GM12875 (cell line): ENCODE data around the gene ADPRH.

Experiments
- H3K4me3 ChIP-seq: one replicate; pipeline ENCODE4 v1.5.1; 2011; ENCODE audit warnings: low read depth, low read length, control low read depth
- TF ChIP-seq, protein P1 (sequence below): IDR thresholded peaks from 2 replicates; pipeline ENCODE4 v1.5.1; 2011; ENCODE audit warnings: low read depth, mild to moderate bottlenecking, control low read depth, inconsistent platforms, low read length, moderate library complexity, borderline replicate concordance; ENCODE audit not compliant: insufficient read depth

Gene ADPRH

DNA sequence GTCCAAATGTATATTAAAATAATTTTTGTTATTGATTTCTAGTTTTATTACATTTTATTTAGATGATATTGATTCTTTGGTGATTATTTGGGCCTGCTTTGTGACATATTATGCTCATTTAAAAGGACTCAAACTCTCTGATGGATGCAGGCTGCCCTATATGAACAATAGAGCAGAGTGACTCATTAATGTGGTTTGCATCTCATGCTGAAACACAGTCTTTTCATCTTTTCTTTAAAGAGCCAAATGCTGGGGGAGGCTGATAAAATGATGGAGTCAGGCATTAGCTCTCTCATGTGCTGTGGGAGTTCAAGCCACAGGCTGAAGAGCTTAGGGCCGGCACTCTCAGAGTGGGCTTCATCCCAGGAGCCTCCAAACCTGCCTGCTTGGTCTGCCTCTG is 25.6 kb downstream of the ADPRH start:
- TF ChIP-seq, protein P1, sequence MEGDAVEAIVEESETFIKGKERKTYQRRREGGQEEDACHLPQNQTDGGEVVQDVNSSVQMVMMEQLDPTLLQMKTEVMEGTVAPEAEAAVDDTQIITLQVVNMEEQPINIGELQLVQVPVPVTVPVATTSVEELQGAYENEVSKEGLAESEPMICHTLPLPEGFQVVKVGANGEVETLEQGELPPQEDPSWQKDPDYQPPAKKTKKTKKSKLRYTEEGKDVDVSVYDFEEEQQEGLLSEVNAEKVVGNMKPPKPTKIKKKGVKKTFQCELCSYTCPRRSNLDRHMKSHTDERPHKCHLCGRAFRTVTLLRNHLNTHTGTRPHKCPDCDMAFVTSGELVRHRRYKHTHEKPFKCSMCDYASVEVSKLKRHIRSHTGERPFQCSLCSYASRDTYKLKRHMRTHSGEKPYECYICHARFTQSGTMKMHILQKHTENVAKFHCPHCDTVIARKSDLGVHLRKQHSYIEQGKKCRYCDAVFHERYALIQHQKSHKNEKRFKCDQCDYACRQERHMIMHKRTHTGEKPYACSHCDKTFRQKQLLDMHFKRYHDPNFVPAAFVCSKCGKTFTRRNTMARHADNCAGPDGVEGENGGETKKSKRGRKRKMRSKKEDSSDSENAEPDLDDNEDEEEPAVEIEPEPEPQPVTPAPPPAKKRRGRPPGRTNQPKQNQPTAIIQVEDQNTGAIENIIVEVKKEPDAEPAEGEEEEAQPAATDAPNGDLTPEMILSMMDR, result no peak

DNA sequence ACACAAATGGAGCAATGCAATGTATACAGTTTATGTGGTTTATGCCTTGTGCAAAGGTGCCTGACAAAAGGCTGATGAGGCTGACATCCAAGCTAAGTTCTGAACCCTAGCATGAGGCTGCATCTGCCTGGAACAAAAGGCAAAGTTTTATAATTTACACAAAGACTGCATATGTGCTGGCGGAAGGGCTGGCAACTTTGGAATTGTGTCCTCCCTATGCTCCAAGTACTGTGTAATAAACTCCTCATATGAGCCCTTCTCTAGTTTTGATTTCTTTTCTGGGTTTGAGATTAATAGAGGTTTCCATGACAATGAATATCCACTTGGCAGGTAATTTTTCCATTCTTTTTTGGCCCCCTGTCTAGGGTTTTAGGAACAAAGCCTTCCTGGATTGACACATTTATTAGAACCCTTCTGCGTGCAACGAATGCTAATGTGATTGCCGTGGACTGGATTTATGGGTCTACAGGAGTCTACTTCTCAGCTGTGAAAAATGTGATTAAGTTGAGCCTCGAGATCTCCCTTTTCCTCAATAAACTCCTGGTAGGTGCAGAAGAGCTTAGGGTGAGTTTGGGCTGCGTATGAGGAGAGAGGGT is 29.2 kb downstream of the ADPRH start:
- TF ChIP-seq, protein P1, result no peak
- H3K4me3 ChIP-seq, result no peak overlapping the region

More for the DNA sequence above, 25.6 kb downstream of the ADPRH start:
- no peak overlapping the region for H3K4me3 ChIP-seq

DNA sequence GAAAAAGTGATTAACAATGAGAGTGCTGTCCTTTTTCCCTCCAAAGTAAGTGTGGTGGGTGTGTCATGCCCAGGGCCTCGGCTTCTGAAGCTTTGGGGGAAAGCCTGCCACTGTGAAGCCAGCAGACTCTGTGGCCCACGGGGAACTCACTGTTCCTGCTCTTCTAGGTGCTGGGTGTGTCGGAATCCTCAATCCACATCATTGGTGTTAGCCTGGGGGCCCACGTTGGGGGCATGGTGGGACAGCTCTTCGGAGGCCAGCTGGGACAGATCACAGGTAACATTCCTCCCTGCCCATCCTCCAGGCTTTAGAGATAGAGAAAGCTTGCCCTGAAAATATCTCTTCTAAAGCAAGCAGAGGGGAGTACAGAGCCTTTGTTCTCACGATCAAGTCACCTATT is 30.0 kb downstream of the ADPRH start:
- no peak overlapping the region for H3K4me3 ChIP-seq
- TF ChIP-seq, protein P1, result no peak

DNA sequence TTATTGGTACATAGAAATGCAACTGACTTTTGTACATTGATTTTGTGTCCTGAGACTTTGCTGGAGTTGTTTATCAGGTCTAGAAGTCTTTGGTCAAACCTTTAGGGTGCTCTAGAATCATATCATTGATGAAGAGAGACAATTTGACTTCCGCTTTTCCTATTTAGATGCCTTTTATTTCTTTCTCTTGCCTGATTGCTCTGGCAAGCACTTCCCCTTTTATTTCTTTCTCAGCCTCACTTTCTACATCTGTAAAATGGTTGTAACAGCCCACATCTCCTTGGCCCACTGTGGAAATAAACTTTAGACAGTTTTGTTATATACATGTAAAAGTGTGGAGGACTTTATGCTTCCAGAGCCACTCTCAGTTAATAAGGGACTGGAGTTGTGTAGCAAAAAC is 32.4 kb downstream of the ADPRH start:
- no peak overlapping the region for H3K4me3 ChIP-seq
- TF ChIP-seq, protein P1, result no peak

DNA sequence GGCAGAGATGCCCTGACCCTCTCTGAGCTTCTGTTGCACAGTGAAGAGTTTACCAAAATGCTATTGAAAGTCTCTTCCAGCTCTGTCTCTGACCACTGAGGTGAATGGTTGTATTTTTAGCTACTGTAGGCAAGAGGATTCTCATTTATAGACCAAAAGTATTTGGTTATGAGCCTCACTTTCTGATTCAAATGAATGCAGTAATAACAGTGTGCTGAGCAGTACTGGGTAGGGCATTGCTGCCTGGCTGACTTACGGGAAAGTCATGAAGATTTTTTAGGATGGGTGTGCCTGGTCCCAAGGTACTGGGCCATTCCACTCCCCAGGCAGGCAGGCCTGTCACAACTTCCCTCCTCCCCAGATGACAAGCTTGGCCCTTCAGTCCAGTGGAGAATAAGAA is 33.9 kb downstream of the ADPRH start:
- no peak overlapping the region for H3K4me3 ChIP-seq
- TF ChIP-seq, protein P1, result no peak

DNA sequence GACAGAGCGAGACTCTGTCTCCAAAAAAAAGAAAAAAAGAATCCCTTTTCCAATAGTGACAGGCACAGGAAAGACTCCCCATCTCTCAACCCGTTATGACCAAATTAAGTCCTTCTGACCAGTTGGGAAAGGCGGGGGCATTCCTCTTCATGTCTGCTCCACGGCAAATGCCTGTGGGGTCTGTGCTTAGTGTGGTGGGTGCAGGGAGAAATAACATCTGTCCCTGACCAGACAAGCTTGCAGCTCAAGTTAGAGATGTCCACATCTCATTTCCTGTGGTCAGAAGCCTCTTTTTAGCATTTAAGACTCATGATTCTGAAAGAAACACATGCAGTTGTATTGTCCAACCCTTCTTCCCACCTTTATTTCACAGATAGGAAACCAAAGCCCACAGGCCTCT is 34.6 kb downstream of the ADPRH start:
- no peak overlapping the region for H3K4me3 ChIP-seq
- TF ChIP-seq, protein P1, result no peak

DNA sequence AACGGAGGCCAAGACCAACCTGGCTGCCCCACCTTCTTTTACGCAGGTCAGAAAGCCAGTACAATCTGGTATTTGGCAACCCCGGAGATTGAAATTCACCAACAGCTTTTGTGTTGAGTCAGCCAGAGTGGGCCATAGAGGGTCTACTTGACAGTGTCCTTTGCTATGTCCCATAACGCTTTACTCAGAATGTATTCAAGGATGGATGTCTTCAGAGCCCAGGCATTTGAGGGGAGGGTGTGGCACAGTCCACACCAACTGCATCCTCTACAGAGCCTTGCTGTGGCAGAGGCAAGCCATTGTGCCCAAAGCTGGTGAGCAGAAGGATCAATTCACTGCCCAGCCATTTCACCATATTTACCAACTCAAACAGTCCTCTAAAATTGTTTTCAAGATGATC is 36.8 kb downstream of the ADPRH start:
- no peak overlapping the region for H3K4me3 ChIP-seq
- TF ChIP-seq, protein P1, result no peak
